Smooth muscle cell (in vitro differentiated cells): ENCODE measurements around the gene GPR160. TPM values are rescaled to one million over a fixed set of nuclear protein-coding genes. Genes with fewer than 3 reads are reported as not detected.

Experiments used
- DNase-seq: peaks from one replicate; lab custom pipeline; 2025; ENCODE audit not compliant: unreplicated experiment; lab: John Stamatoyannopoulos, UW
- H2AFZ ChIP-seq: fragments of 200-600 bp; sonication (generic); 2 replicates; pipeline ENCODE4 v1.6.0; 2016; ENCODE audit warnings: antibody characterized with exemption, low read depth, mild to moderate bottlenecking
- H3F3A ChIP-seq: fragments of 200-600 bp; sonication (generic); 2 replicates; pipeline ENCODE4 v1.6.0; 2017; ENCODE audit warnings: antibody characterized with exemption, low read depth
- H3K27ac ChIP-seq: fragments of 200-600 bp; sonication (generic); 2 replicates; pipeline ENCODE4 v1.5.1; 2016; ENCODE audit warnings: low read depth, mild to moderate bottlenecking
- H3K27me3 ChIP-seq: fragments of 200-600 bp; sonication (generic); 2 replicates; pipeline ENCODE4 v1.6.1; 2016; ENCODE audit warnings: low read depth, mild to moderate bottlenecking
- H3K36me3 ChIP-seq: fragments of 200-600 bp; sonication (generic); 2 replicates; pipeline ENCODE4 v1.5.1; 2016; ENCODE audit warnings: low read depth
- H3K4me1 ChIP-seq: fragments of 200-600 bp; sonication (generic); 2 replicates; pipeline ENCODE4 v1.5.1; 2016; ENCODE audit warnings: low read depth
- H3K4me2 ChIP-seq: fragments of 200-600 bp; sonication (generic); 2 replicates; pipeline ENCODE4 v1.6.0; 2016; ENCODE audit warnings: mild to moderate bottlenecking
- H3K4me3 ChIP-seq: fragments of 200-600 bp; sonication (generic); 2 replicates; pipeline ENCODE4 v1.5.1; 2016; ENCODE audit warnings: mild to moderate bottlenecking
- H3K79me2 ChIP-seq: fragments of 200-600 bp; sonication (generic); 2 replicates; pipeline ENCODE4 v1.6.0; 2016; ENCODE audit warnings: low read depth, mild to moderate bottlenecking
- H3K9ac ChIP-seq: fragments of 200-600 bp; sonication (generic); 2 replicates; pipeline ENCODE4 v1.6.0; 2016; ENCODE audit warnings: low read depth
- H3K9me3 ChIP-seq: fragments of 200-600 bp; sonication (generic); replicated peaks from 2 replicates; pipeline ENCODE4 v1.5.1; 2016; ENCODE audit warnings: low read depth
- H4K20me1 ChIP-seq: fragments of 200-600 bp; sonication (generic); 2 replicates; pipeline ENCODE4 v1.6.0; 2016; ENCODE audit warnings: low read depth
- CTCF ChIP-seq: fragments of 200-600 bp; sonication (generic); IDR thresholded peaks from 2 replicates; pipeline ENCODE4 v1.5.1; 2017; ENCODE audit warnings: borderline replicate concordance, mild to moderate bottlenecking, antibody characterized with exemption; ENCODE audit not compliant: insufficient read depth, poor library complexity, severe bottlenecking
- WGBS: methylation state at CpG from one replicate; pipeline ENCODE4 v1.1.7; 2016; ENCODE audit warnings: low lambda C conversion rate; 5-methylcytosine and 5-hydroxymethylcytosine counted together
- polyA plus RNA-seq: library from polyadenylated mRNA; unstranded; fragments of >200 nt; fragmentation: Nextera tagmentation; extraction: Ambion mirVana; gene quantifications from 2 replicates; pipeline ENCODE4 v1.2.1, GENCODE V29; 2016
- total RNA-seq: library from RNA; depleted of rRNA; stranded (reverse); fragments of >200 nt; gene quantifications from 2 replicates; pipeline ENCODE4 v1.2.3, GENCODE V29; 2014

GPR160 gene
- total and polyA plus RNA-seq, 2 experiments from 2014 or later: 0.83 to 2.3 TPM

DNA sequence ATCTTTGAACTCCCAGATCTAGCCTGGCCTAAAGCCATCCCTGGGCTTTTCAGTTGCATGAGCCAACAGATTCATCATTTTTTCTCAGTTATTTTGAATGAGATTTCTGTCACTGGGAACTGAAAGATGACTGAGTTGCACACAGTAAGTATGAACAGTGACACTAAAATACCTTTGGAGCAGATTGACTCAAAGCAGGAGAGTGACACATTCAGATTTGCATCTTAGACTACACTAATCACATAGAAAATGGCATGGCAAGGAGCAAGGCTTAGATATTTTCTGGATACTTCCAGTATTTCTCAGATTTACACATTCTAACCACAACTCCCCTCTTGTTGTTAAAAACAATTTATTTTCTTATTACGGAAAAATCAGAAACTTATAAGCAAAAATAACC, 38.4 kb upstream of the GPR160 start:
- TF ChIP-seq CTCF: no peak
- Histone ChIP-seq H3K4me1 (no peaks in the 10 kb centered on the region), H3K9me3 (no peaks in the 10 kb centered on the region), H3K27me3 (no peaks in the 10 kb centered on the region), H3K9ac (no peak overlapping the region), H4K20me1 (no peaks in the 10 kb centered on the region), H2AFZ (no peak overlapping the region), H3K27ac (peak overlapping the region; percentile 30), H3F3A (peaks cover 17% of the 10 kb centered on the region), H3K79me2 (no peaks in the 10 kb centered on the region), H3K4me2 (no peak overlapping the region), H3K36me3 (peaks cover 7% of the 10 kb centered on the region), H3K4me3 (no peak overlapping the region)
- 91% methylated on average over 1 of the region's 1 CpG for WGBS
- no peak for DNase-seq

DNA sequence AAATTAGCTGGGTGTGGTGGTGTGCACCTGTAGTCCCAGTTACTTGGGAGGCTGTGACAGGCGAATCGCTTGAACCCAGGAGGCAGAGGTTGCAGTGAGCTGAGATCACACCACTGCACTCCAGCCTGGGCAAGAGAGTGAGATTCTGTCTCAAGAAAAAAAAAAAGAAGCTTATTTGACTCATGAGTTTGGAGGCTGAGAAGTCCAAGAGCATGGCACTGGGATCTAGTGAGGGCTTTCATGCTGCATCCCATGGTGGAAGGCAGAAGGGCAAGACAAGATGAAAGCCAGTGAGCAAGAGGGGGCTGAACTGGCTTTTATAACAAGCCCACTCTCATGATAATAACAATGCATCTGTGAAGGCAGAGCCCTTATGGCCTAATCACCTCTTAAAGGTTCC, 37.7 kb upstream of the GPR160 start:
- Histone ChIP-seq H3K79me2 (no peaks in the 10 kb centered on the region), H3K4me3 (no peak overlapping the region), H3K4me2 (no peak overlapping the region), H2AFZ (no peak overlapping the region), H3K4me1 (no peaks in the 10 kb centered on the region), H3K36me3 (peaks cover under 1% of the 10 kb centered on the region), H4K20me1 (no peaks in the 10 kb centered on the region), H3K9ac (no peak overlapping the region), H3K27ac (no peak overlapping the region), H3K27me3 (no peaks in the 10 kb centered on the region), H3K9me3 (no peaks in the 10 kb centered on the region), H3F3A (peaks cover 14% of the 10 kb centered on the region)
- 96% methylated on average over 2 of the region's 2 CpGs for WGBS
- no peak for TF ChIP-seq CTCF
- DNase-seq: no peak

DNA sequence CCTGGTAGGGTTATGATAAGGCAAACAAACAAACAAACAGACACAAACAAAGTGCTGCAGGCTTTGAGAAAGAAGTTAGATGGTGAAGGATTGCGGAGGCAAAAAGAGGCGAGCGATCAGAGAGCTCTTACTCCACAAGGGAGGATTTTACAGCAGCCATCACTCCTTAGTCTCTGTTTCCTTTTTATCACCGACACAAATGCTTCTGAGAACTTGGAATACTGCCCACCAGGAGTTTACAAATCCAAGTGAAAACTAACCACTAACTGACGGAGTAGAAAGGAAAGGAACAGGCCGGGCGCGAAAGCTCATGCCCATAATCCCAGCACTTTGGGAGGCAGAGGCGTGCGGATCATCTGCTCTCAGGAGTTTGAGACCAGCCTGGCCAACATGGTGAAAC, 35.6 kb upstream of the GPR160 start:
- no peak overlapping the region for H3K4me2 ChIP-seq
- no peak for TF ChIP-seq CTCF
- peaks cover 6% of the 10 kb centered on the region for H3F3A ChIP-seq
- no peaks in the 10 kb centered on the region for H4K20me1 ChIP-seq
- H3K79me2 ChIP-seq: no peaks in the 10 kb centered on the region
- no peak overlapping the region for H3K27ac ChIP-seq
- no peak for DNase-seq
- H3K4me1 ChIP-seq: no peaks in the 10 kb centered on the region
- 82% methylated on average over 10 of the region's 10 CpGs for WGBS
- H3K9ac ChIP-seq: no peak overlapping the region
- no peak overlapping the region for H3K4me3 ChIP-seq
- H3K9me3 ChIP-seq: no peaks in the 10 kb centered on the region
- H3K27me3 ChIP-seq: no peaks in the 10 kb centered on the region
- H2AFZ ChIP-seq: no peak overlapping the region
- no peaks in the 10 kb centered on the region for H3K36me3 ChIP-seq

DNA sequence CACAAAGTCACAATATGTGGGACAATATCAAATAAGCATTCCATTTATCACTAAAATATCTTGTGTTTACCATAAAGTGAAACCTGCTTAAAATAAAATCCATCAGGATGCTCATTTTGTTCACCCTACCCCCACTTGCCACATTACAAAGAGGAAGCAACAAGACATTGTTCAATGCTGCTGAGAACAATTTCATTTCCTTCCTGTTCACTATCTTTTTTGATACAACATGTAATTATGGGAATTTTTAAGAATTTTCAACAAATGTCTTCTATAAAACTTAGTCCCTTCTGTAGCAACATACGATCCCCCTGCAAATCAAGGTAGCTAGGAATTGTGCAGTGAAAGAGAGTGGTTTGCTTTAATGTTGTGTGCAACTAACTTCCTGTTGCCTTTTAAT, 34.9 kb upstream of the GPR160 start:
- no peaks in the 10 kb centered on the region for H3K79me2 ChIP-seq
- H3K4me2 ChIP-seq: no peak overlapping the region
- TF ChIP-seq CTCF: no peak
- no peak overlapping the region for H3K4me3 ChIP-seq
- no peak overlapping the region for H3K27ac ChIP-seq
- DNase-seq: no peak
- H3K4me1 ChIP-seq: no peaks in the 10 kb centered on the region
- no peaks in the 10 kb centered on the region for H4K20me1 ChIP-seq
- no peaks in the 10 kb centered on the region for H3K27me3 ChIP-seq
- H3F3A ChIP-seq: peaks cover 6% of the 10 kb centered on the region
- WGBS: 92% methylated on average over 1 of the region's 1 CpG
- no peak overlapping the region for H3K9ac ChIP-seq
- H2AFZ ChIP-seq: no peak overlapping the region
- no peaks in the 10 kb centered on the region for H3K9me3 ChIP-seq
- H3K36me3 ChIP-seq: no peaks in the 10 kb centered on the region
